Psoas muscle (tissue), 8 donors: ENCODE results near the gene TMEM131L. TPM values are rescaled to one million over a fixed set of nuclear protein-coding genes. Genes with fewer than 3 reads are reported as not detected.

Experiments used
- ATAC-seq, 4 donors: fragments of 200-7000 bp; cut with Tn5 transposase; one replicate each; pipeline ENCODE4 v1.9.1; 2020; ENCODE audit warnings: moderate library complexity in 3 of 4, mild to moderate bottlenecking in 2 of 4
- DNase-seq, 2 donors: peaks; one replicate each; pipeline ENCODE4 v3.0.0-alpha.2; 2020
- H3K27ac ChIP-seq: fragments of 200-600 bp; one replicate; pipeline ENCODE4 v1.8.0; 2022
- H3K27me3 ChIP-seq, 3 donors: fragments of 200-600 bp in 1 of 3; one replicate each; pipeline versions ENCODE4 v1.6.1 to v1.8.0; 2013 to 2022; ENCODE audit warnings: low read length in 2 of 3, mild to moderate bottlenecking in 2 of 3, moderate library complexity in 1 of 3; ENCODE audit not compliant: insufficient read depth in 3 of 3
- H3K36me3 ChIP-seq, 2 donors: fragments of 200-600 bp in 1 of 2; one replicate each; pipeline versions ENCODE4 v1.6.1 to v1.8.0; 2013 to 2022; ENCODE audit warnings: low read depth in 1 of 2, mild to moderate bottlenecking in 1 of 2, moderate library complexity in 1 of 2; ENCODE audit not compliant: insufficient read depth in 1 of 2
- H3K4me1 ChIP-seq: fragments of 200-600 bp; one replicate; pipeline ENCODE4 v1.8.0; 2022
- H3K4me3 ChIP-seq: fragments of 200-600 bp; one replicate; pipeline ENCODE4 v1.8.0; 2022; ENCODE audit warnings: mild to moderate bottlenecking
- H3K9me3 ChIP-seq: fragments of 200-600 bp; one replicate; pipeline ENCODE4 v1.8.0; 2022
- WGBS, 3 donors: extraction: QIAGEN DNeasy Blood & Tissue Kit; methylation state at CpG; one replicate each; pipeline versions ENCODE4 v1.1.6 to v1.1.7; 2013; 5-methylcytosine and 5-hydroxymethylcytosine counted together
- intact Hi-C, 2 donors: fragments of 100-400 bp; cut with DNase I; formaldehyde crosslinking; loops; one replicate each; pipeline versions ENCODE4 v1.11.0 to v1.14.2; 2022
- polyA plus RNA-seq, 3 donors: library from polyadenylated mRNA; stranded (reverse); fragments of 200-250 nt; gene quantifications; one replicate each; pipeline ENCODE4 v1.2.3, GENCODE V29; 2013
- total RNA-seq, 4 donors: library from RNA; stranded (reverse); fragmentation: NEBNext Ultra II Directional in 2 of 4; extraction: Animal tissue kit (Norgen Biotek cat#: 25700) in 2 of 4; gene quantifications; one replicate each; pipeline versions ENCODE4 v1.2.1 to v1.2.4, GENCODE V29; 2021 to 2023
- TF ChIP-seq, protein P1 (sequence below): fragments of 200-600 bp; IDR thresholded peaks from one replicate; pipeline ENCODE4 v1.8.0; 2022; ENCODE audit warnings: antibody characterized with exemption
- donor health status: healthy with polysubstance abuse.
- donor health status: DM: no; HTN: no; CAD: no; lungs with moderate emphysema.
- donor health status: Bipolar disorder and iron deficiency.
- donor health status: healthy.
- donor health status: DM: yes; HTN: yes; CAD: no.
- donor health status: DM: no; HTN: no; CAD: no.
- donor health status: DM: no; HTN: no; CAD: no.
- donor health status: DM: yes; HTN: yes; CAD: no.

TMEM131L gene
- total and polyA plus RNA-seq, 7 donors: 2.1 to 21.2 (median 6.9) TPM

- Histone ChIP-seq H3K27me3 (no peaks in the 10 kb centered on the region), H3K9me3 (no peaks in the 10 kb centered on the region), H3K27ac (no peak overlapping the region), H3K36me3 (no peaks in the 10 kb centered on the region), H3K4me1 (no peaks in the 10 kb centered on the region), H3K4me3 (no peak overlapping the region)
- no peak for DNase-seq
- intact Hi-C loops: loop anchor here in 1 of 2 donors (5.0 kb wide), 1 partner anchor 303 kb away; the partner anchor contains the start of gene MND1
- ATAC-seq: no peak
- TF ChIP-seq, protein P1, sequence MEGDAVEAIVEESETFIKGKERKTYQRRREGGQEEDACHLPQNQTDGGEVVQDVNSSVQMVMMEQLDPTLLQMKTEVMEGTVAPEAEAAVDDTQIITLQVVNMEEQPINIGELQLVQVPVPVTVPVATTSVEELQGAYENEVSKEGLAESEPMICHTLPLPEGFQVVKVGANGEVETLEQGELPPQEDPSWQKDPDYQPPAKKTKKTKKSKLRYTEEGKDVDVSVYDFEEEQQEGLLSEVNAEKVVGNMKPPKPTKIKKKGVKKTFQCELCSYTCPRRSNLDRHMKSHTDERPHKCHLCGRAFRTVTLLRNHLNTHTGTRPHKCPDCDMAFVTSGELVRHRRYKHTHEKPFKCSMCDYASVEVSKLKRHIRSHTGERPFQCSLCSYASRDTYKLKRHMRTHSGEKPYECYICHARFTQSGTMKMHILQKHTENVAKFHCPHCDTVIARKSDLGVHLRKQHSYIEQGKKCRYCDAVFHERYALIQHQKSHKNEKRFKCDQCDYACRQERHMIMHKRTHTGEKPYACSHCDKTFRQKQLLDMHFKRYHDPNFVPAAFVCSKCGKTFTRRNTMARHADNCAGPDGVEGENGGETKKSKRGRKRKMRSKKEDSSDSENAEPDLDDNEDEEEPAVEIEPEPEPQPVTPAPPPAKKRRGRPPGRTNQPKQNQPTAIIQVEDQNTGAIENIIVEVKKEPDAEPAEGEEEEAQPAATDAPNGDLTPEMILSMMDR: no peak
- 83 to 89% (median 87%) methylated on average over 1 of the region's 1 CpG for WGBS, 3 donors
Measured at GRCh38 chr4:153645183-153645582, 179.0 kb downstream of the TMEM131L start.

DNA sequence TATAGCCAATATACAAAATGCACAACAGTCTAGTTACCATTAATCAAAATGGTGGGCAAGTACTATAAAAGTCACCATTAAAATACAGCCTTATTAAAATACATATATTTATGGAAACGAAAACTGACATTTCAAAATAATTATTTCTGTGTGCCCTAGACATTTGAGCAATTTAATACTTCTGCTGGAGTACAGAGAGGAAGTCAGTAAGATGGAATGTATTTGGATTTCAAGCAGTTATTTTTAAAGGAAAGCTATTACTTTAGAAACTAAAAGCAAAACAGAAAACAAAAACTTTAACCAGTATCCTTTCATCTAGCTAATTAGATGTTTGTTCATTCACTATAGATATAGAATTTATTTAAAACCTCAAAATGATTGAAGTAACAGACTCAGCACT lies 180.1 kb downstream of the TMEM131L start:
- DNase-seq (no peak), ATAC-seq (no peak)
- 79 to 82% (median 80%) methylated on average over 1 of the region's 1 CpG for WGBS, 3 donors
- Histone ChIP-seq H3K9me3 (no peaks in the 10 kb centered on the region), H3K4me3 (no peak overlapping the region), H3K4me1 (no peaks in the 10 kb centered on the region), H3K27me3 (no peaks in the 10 kb centered on the region), H3K36me3 (no peaks in the 10 kb centered on the region), H3K27ac (no peak overlapping the region)
- TF ChIP-seq, protein P1: no peak
- intact Hi-C loops: loop anchor here in 1 of 2 donors (5.0 kb wide), 1 partner anchor 304 kb away; the partner anchor contains the start of gene MND1

DNA sequence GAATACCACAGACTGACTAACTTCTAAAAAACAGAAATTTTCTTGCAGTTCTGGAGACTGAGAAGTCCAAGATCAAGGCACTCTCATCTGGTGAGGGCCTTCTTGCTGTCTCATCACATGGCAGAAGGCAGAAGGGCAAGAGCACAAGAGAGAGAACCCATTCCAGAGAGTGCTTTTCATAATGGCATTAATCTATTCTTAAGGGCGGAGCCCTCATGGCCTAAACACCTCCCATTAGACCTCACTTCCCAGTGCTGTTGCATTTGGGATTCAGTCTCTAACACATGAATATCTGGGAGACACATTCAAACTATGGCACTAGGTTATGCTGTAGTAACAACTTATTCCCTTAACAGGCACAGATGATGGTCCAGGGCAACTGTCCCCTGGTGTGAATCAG lies 180.8 kb downstream of the TMEM131L start:
- intact Hi-C loops: loop anchor here in 1 of 2 donors (5.0 kb wide), 1 partner anchor 305 kb away; the partner anchor contains the start of gene MND1
- no peaks in the 10 kb centered on the region for H3K4me1 ChIP-seq
- no peak overlapping the region for H3K4me3 ChIP-seq
- H3K27me3 ChIP-seq: no peaks in the 10 kb centered on the region
- WGBS, 3 donors: 98 to 100% (median 100%) methylated on average over 1 of the region's 1 CpG
- no peaks in the 10 kb centered on the region for H3K9me3 ChIP-seq
- H3K36me3 ChIP-seq: no peaks in the 10 kb centered on the region
- ATAC-seq: no peak
- TF ChIP-seq, protein P1: no peak
- DNase-seq: no peak
- no peak overlapping the region for H3K27ac ChIP-seq

- no peak overlapping the region for H3K27ac ChIP-seq
Measured at GRCh38 chr4:153647975-153648374, 181.8 kb downstream of the TMEM131L start.

More at GRCh38 chr4:153647975-153648374, 181.8 kb downstream of the TMEM131L start:
- ATAC-seq (no peak), DNase-seq (no peak)
- WGBS, 3 donors: 54 to 76% (median 64%) methylated on average over 4 of the region's 4 CpGs
- no peaks in the 10 kb centered on the region for H3K9me3 ChIP-seq
- intact Hi-C loops: loop anchor here in 1 of 2 donors (5.0 kb wide), 1 partner anchor 306 kb away; the partner anchor contains the start of gene MND1
- H3K4me3 ChIP-seq: no peak overlapping the region
- no peaks in the 10 kb centered on the region for H3K36me3 ChIP-seq
- no peaks in the 10 kb centered on the region for H3K4me1 ChIP-seq
- TF ChIP-seq, protein P1: no peak
- H3K27me3 ChIP-seq: no peaks in the 10 kb centered on the region
